Loucy (cell line): ENCODE data around the gene NCAM1.

Source experiments
- CTCF ChIP-seq: fragments of 200-600 bp; sonication (generic); conservative IDR thresholded peaks from 2 replicates; pipeline ENCODE4 v1.5.1; 2014; ENCODE audit warnings: mild to moderate bottlenecking, antibody characterized with exemption, low read length
- EZH2phosphoT487 ChIP-seq: fragments of 200-600 bp; IDR thresholded peaks from 2 replicates; pipeline ENCODE4 v1.6.1; 2018; ENCODE audit warnings: antibody characterized with exemption, mild to moderate bottlenecking, moderate library complexity, borderline replicate concordance

GRCh38 chr11:112946866-112947265, 14.4 kb upstream of the NCAM1 start:
- no peak for TF ChIP-seq CTCF
- no peak for TF ChIP-seq EZH2phosphoT487
